Transverse colon (tissue), 4 donors: ENCODE results near the gene ZNF770. TPM values are rescaled to one million over a fixed set of nuclear protein-coding genes. Genes with fewer than 3 reads are reported as not detected.

Experiments
- DNase-seq: peaks from one replicate; pipeline ENCODE4 v3.0.0-alpha.2; 2019
- H3K27ac ChIP-seq, 4 donors: fragments of 200-600 bp; sonication (generic); 2 replicates each; pipeline ENCODE4 v1.5.1; 2016 to 2018; ENCODE audit warnings: inconsistent platforms in 4 of 4
- H3K27me3 ChIP-seq: fragments of 200-600 bp; sonication (generic); 2 replicates; pipeline ENCODE4 v1.5.1; 2017; ENCODE audit warnings: inconsistent platforms
- H3K36me3 ChIP-seq, 4 donors: fragments of 200-600 bp; sonication (generic); 2 replicates each; pipeline ENCODE4 v1.5.1; 2017 to 2019; ENCODE audit warnings: inconsistent platforms in 4 of 4
- H3K4me1 ChIP-seq, 4 donors: fragments of 200-600 bp; sonication (generic); 2 replicates each; pipeline ENCODE4 v1.5.1; 2017 to 2020; ENCODE audit warnings: inconsistent platforms in 4 of 4
- H3K4me3 ChIP-seq, 4 donors: fragments of 200-600 bp; sonication (generic); 1 replicate in 1 of 4; 2 replicates in 3 of 4; pipeline versions ENCODE4 v1.5.1 to v1.6.1; 2017 to 2019; ENCODE audit warnings: inconsistent platforms in 4 of 4
- H3K9me3 ChIP-seq, 2 donors: fragments of 200-600 bp; sonication (generic); 2 replicates each; pipeline ENCODE4 v1.5.1; 2017 to 2019; ENCODE audit warnings: inconsistent platforms in 2 of 2
- CTCF ChIP-seq, 5 experiments: fragments of 200-600 bp in 3 of 5; fragments of 450-650 bp in 2 of 5; sonication (generic) in 3 of 5; IDR thresholded peaks; 1 replicate in 2 of 5; 2 replicates in 3 of 5; pipeline ENCODE4 v1.5.1; 2016 to 2017; ENCODE audit warnings: antibody characterized with exemption in 5 of 5, inconsistent platforms in 3 of 5, mild to moderate bottlenecking in 2 of 5, moderate library complexity in 1 of 5
- EP300 ChIP-seq: sonication (generic); formaldehyde crosslinking; IDR thresholded peaks from one replicate; pipeline ENCODE4 v1.6.1; 2017; ENCODE audit warnings: antibody characterized with exemption, low read depth
- POLR2A ChIP-seq: fragments of 450-650 bp; IDR thresholded peaks from one replicate; pipeline ENCODE4 v1.6.1; 2016; ENCODE audit warnings: antibody characterized with exemption, mild to moderate bottlenecking, moderate library complexity
- POLR2AphosphoS5 ChIP-seq, 3 donors: sonication (generic); formaldehyde crosslinking; IDR thresholded peaks; one replicate each; pipeline ENCODE4 v1.6.1; 2016; ENCODE audit warnings: antibody characterized with exemption in 3 of 3
- WGBS, 2 donors: methylation state at CpG; one replicate each; pipeline ENCODE4 v1.1.5; 2018; ENCODE audit warnings: low coverage in 1 of 2; 5-methylcytosine and 5-hydroxymethylcytosine counted together
- in situ Hi-C, 4 donors: fragments of 200-750 bp; cut with MboI; loops; one replicate each; pipeline versions ENCODE4 v1.15.0 to v1.15.1; 2017; ENCODE audit warnings: low sequenced_read_pairs in 3 of 4, low pct_ligation_motif_present in 1 of 4, low pct_unique_long_range_greater_than_20kb in 1 of 4
- intact Hi-C: fragments of 100-400 bp; cut with DNase I; formaldehyde crosslinking; loops from one replicate; pipeline ENCODE4 v1.15.1; 2023; ENCODE audit warnings: low total_unique reads
- total RNA-seq, 4 donors: library from RNA; depleted of rRNA; stranded (reverse); fragments of >200 nt; gene quantifications; one replicate each; pipeline ENCODE4 v1.1.0, GENCODE V29; 2016

ZNF770 gene
- total RNA-seq, 4 donors from 2014 or later: 4.2 to 19.2 (median 11.3) TPM

- intact Hi-C loops: no loop called here
- 96 to 98% methylated on average over 6 of the region's 6 CpGs for WGBS, 2 donors
Measured at GRCh38 chr15:35020974-35021373, 32.9 kb upstream of the ZNF770 start.

GRCh38 chr15:35019404-35020327 lies 31.6 kb upstream of the ZNF770 start:
- no peak overlapping the region for H3K27ac ChIP-seq
- TF ChIP-seq POLR2AphosphoS5 (IDR thresholded peaks at IDR 0.05) (no peak), EP300 (no peak), POLR2A (no peak)
- no peaks in the 10 kb centered on the region for H3K9me3 ChIP-seq
- peaks cover 0 to 3% (median 0%) of the 10 kb centered on the region in 4 donors for H3K4me1 ChIP-seq
- H3K4me3 ChIP-seq: no peak overlapping the region
- H3K36me3 ChIP-seq: no peaks in the 10 kb centered on the region
- in situ Hi-C loops (no loop called here), intact Hi-C loops (no loop called here)
- no peak for DNase-seq
- 77% methylated on average over 6 of the region's 6 CpGs; no CpG with 5 or more reads in 1 of the 2 donors for WGBS, 2 donors
- H3K27me3 ChIP-seq: no peaks in the 10 kb centered on the region

More at GRCh38 chr15:35020974-35021373, 32.9 kb upstream of the ZNF770 start:
- no peaks in the 10 kb centered on the region for H3K27me3 ChIP-seq
- H3K9me3 ChIP-seq: no peaks in the 10 kb centered on the region
- H3K27ac ChIP-seq: no peak overlapping the region
- no peak overlapping the region for H3K4me3 ChIP-seq
- no peak for TF ChIP-seq POLR2AphosphoS5 (IDR thresholded peaks at IDR 0.05)
- TF ChIP-seq POLR2A: no peak
- TF ChIP-seq EP300: no peak
- no peak for TF ChIP-seq CTCF (IDR thresholded peaks at IDR 0.05)
- in situ Hi-C loops: no loop called here
- no peaks in the 10 kb centered on the region for H3K36me3 ChIP-seq
- H3K4me1 ChIP-seq: peaks cover 0 to 3% (median 0%) of the 10 kb centered on the region in 4 donors
- no peak for DNase-seq

GRCh38 chr15:35014241-35014640 lies 26.2 kb upstream of the ZNF770 start:
- intact Hi-C loops: no loop called here
- H3K27me3 ChIP-seq: no peaks in the 10 kb centered on the region
- no peaks in the 10 kb centered on the region for H3K9me3 ChIP-seq
- H3K4me3 ChIP-seq: no peak overlapping the region
- DNase-seq: no peak
- H3K27ac ChIP-seq: no peak overlapping the region
- in situ Hi-C loops: no loop called here
- no peaks in the 10 kb centered on the region for H3K36me3 ChIP-seq
- no peaks in the 10 kb centered on the region for H3K4me1 ChIP-seq
- TF ChIP-seq EP300 (no peak), POLR2AphosphoS5 (IDR thresholded peaks at IDR 0.05) (no peak), POLR2A (no peak), CTCF (IDR thresholded peaks at IDR 0.05) (no peak)

DNA sequence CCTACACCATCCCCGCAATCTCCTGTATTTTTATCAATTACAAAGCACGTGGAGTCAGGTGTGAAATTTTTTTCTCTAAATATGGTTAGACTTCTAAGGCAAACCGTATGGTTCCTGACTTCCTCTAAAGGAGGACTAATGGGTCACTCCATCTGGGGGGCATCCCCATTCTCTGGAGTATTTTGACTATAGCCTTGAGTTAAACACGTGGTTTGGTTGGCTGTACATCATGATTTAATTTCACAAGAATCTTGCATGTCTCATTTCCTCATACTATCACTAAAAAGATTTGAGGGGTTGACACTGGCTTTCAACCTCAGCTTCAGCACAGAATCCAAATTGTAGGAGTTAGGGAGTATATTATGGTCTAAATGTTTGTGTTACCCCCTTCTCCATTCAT lies 25.3 kb upstream of the ZNF770 start:
- Histone ChIP-seq H3K27ac (no peak overlapping the region), H3K27me3 (no peaks in the 10 kb centered on the region), H3K4me3 (no peak overlapping the region), H3K4me1 (no peaks in the 10 kb centered on the region), H3K36me3 (no peaks in the 10 kb centered on the region), H3K9me3 (no peaks in the 10 kb centered on the region)
- intact Hi-C loops: no loop called here
- in situ Hi-C loops: no loop called here
- 63 to 64% methylated on average over 4 of the region's 4 CpGs for WGBS, 2 donors
- TF ChIP-seq CTCF (IDR thresholded peaks at IDR 0.05) (no peak), POLR2AphosphoS5 (IDR thresholded peaks at IDR 0.05) (no peak), POLR2A (no peak), EP300 (no peak)
- DNase-seq: no peak
